Endothelial cell of umbilical vein (primary cell): ENCODE measurements around the gene MTPN. TPM values are rescaled to one million over a fixed set of nuclear protein-coding genes. Genes with fewer than 3 reads are reported as not detected.
A peak's percentile ranks its signal among the peaks of the same experiment; 100 is the strongest.

Experiments used
- BruUV-seq: library from RNA; stranded (reverse); fragments of 400-500 nt; replicated peaks from 2 replicates; lab custom pipeline; 2021; lab: Mats Ljungman, UMichigan
- CTCF ChIA-PET: fragments of 300-600, 350-600 bp; sonication (Branson Sonifier 250); formaldehyde crosslinking; loops from one replicate; lab custom pipeline; 2021; ENCODE audit warnings: antibody characterized with exemption, inconsistent platforms; lab: Charles Lee
- POLR2A ChIA-PET: fragments of 300-600, 350-600 bp; sonication (Branson Sonifier 250); formaldehyde crosslinking; loops from one replicate; lab custom pipeline; 2021; ENCODE audit warnings: antibody characterized with exemption, inconsistent platforms; lab: Charles Lee
- DNase-seq: peaks from one replicate; pipeline ENCODE4 v3.0.0-alpha.2; 2011; ENCODE audit warnings: low read depth, low spot score
- FAIRE-seq: peaks from 2 replicates; lab custom pipeline; 2011; peaks lifted over from hg19 to GRCh38; lab: Jason Lieb, UNC
- H2AFZ ChIP-seq: 2 replicates; pipeline ENCODE4 v1.6.0; 2012; ENCODE audit warnings: low read depth, low read length, control low read depth, inconsistent platforms
- H3K27ac ChIP-seq: 2 replicates; pipeline ENCODE4 v1.5.1; 2011; ENCODE audit warnings: low read depth, mild to moderate bottlenecking, control low read depth, low read length, moderate library complexity; ENCODE audit not compliant: insufficient read depth
- H3K27me3 ChIP-seq, 2 experiments: 2 replicates each; pipeline versions ENCODE4 v1.6.0 to v1.6.1; 2011; ENCODE audit warnings: low read length in 2 of 2, mixed read lengths in 1 of 2; ENCODE audit not compliant: control insufficient read depth in 2 of 2, insufficient read depth in 2 of 2
- H3K36me3 ChIP-seq, 2 experiments: 2 replicates in 1 of 2; 3 replicates in 1 of 2; pipeline ENCODE4 v1.5.1; 2011; ENCODE audit warnings: low read length in 2 of 2, mild to moderate bottlenecking in 1 of 2, moderate library complexity in 1 of 2; ENCODE audit not compliant: control insufficient read depth in 2 of 2, insufficient read depth in 2 of 2; ENCODE audit errors: extremely low read depth in 1 of 2
- H3K4me1 ChIP-seq: 3 replicates; pipeline ENCODE4 v1.5.1; 2011; ENCODE audit warnings: mild to moderate bottlenecking, low read length; ENCODE audit not compliant: control insufficient read depth, insufficient read depth; ENCODE audit errors: extremely low read depth
- H3K4me2 ChIP-seq: 2 replicates; pipeline ENCODE4 v1.6.1; 2011; ENCODE audit warnings: low read length, control low read depth, mixed read lengths; ENCODE audit not compliant: insufficient read depth
- H3K4me3 ChIP-seq, 3 experiments: fragments of 200-600 bp in 1 of 3; sonication (generic), shearing (Covaris generic) in 1 of 3; replicated peaks in 1 of 3; 2 replicates each; pipeline ENCODE4 v1.5.1; 2011 to 2016; ENCODE audit warnings: control low read depth in 3 of 3, low read length in 3 of 3, mild to moderate bottlenecking in 2 of 3, inconsistent platforms in 1 of 3, low read depth in 1 of 3, moderate library complexity in 1 of 3; ENCODE audit not compliant: insufficient read depth in 1 of 3
- H3K79me2 ChIP-seq: 2 replicates; pipeline ENCODE4 v1.6.0; 2012; ENCODE audit warnings: low read length, inconsistent platforms; ENCODE audit not compliant: control insufficient read depth, insufficient read depth
- H3K9ac ChIP-seq: replicated peaks from 2 replicates; pipeline ENCODE3; 2011; ENCODE audit warnings: low read length, control low read depth; ENCODE audit not compliant: insufficient read depth; ENCODE audit errors: extremely low read depth
- H3K9me1 ChIP-seq: replicated peaks from 3 replicates; pipeline ENCODE4 v1.6.0; 2011; ENCODE audit warnings: mild to moderate bottlenecking, low read length; ENCODE audit not compliant: control insufficient read depth, insufficient read depth; ENCODE audit errors: extremely low read depth
- H3K9me3 ChIP-seq: replicated peaks from 2 replicates; pipeline ENCODE4 v1.5.1; 2012; ENCODE audit warnings: low read length, inconsistent platforms; ENCODE audit not compliant: control insufficient read depth, insufficient read depth
- H4K20me1 ChIP-seq: replicated peaks from 2 replicates; pipeline ENCODE3; 2011; ENCODE audit warnings: mild to moderate bottlenecking, low read length; ENCODE audit not compliant: control insufficient read depth, insufficient read depth; ENCODE audit errors: extremely low read depth
- CTCF ChIP-seq, 2 donors: IDR thresholded peaks; 1 replicate in 1 of 2; 2 replicates in 1 of 2; pipeline ENCODE4 v1.5.1; 2011; ENCODE audit warnings: low read length in 2 of 2, mild to moderate bottlenecking in 2 of 2, moderate library complexity in 2 of 2, control low read depth in 1 of 2, inconsistent platforms in 1 of 2, low read depth in 1 of 2; ENCODE audit not compliant: insufficient read depth in 1 of 2; ENCODE audit errors: extremely low read depth in 1 of 2
- EZH2 ChIP-seq: IDR thresholded peaks from 2 replicates; pipeline ENCODE4 v1.6.1; 2012; ENCODE audit warnings: borderline replicate concordance, low read depth, mild to moderate bottlenecking, moderate library complexity, low read length, inconsistent platforms; ENCODE audit not compliant: severe bottlenecking
- FOS ChIP-seq: IDR thresholded peaks from 2 replicates; pipeline ENCODE4 v1.6.1; 2011; ENCODE audit warnings: mild to moderate bottlenecking, low read length, moderate library complexity, borderline replicate concordance; ENCODE audit not compliant: insufficient read depth
- GATA2 ChIP-seq: IDR thresholded peaks from 2 replicates; pipeline ENCODE4 v1.7.0; 2011; ENCODE audit warnings: low read depth, mild to moderate bottlenecking, moderate library complexity, mixed read lengths, low read length; ENCODE audit not compliant: insufficient read length, insufficient read depth
- JUN ChIP-seq: IDR thresholded peaks from 2 replicates; pipeline ENCODE4 v1.6.1; 2011; ENCODE audit warnings: borderline replicate concordance, low read depth; ENCODE audit not compliant: insufficient read length, insufficient read depth
- MAX ChIP-seq: IDR thresholded peaks from 2 replicates; pipeline ENCODE4 v1.6.1; 2011; ENCODE audit not compliant: insufficient read depth, insufficient read length
- MYC ChIP-seq: IDR thresholded peaks from one replicate; pipeline ENCODE4 v1.6.1; 2011; ENCODE audit warnings: mild to moderate bottlenecking, low read depth, low read length
- POLR2A ChIP-seq: IDR thresholded peaks from 2 replicates; pipeline ENCODE4 v1.6.1; 2012; ENCODE audit warnings: low read depth, mild to moderate bottlenecking, control low read depth, low read length
- POLR2AphosphoS5 ChIP-seq: IDR thresholded peaks from 2 replicates; pipeline ENCODE4 v1.6.1; 2012; ENCODE audit warnings: low read depth, mild to moderate bottlenecking, control low read depth, low read length, moderate library complexity; ENCODE audit not compliant: insufficient read depth
- dilution Hi-C: fragments of 300-500 bp; cut with MboI; formaldehyde crosslinking; loops from one replicate; pipeline ENCODE4 v1.15.0; 2019; ENCODE audit warnings: low sequenced_read_pairs; ENCODE audit not compliant: extremely low pct_ligation_motif_present
- intact Hi-C: fragments of 100-400 bp; cut with micrococcal nuclease; formaldehyde crosslinking; loops from one replicate; pipeline ENCODE4 v1.10.0; 2022
- polyA plus RNA-seq, 4 experiments: library from polyadenylated mRNA; depleted of rRNA in 3 of 4; stranded (reverse) in 3 of 4; unstranded in 1 of 4; fragments of >200 nt; gene quantifications; 2 replicates each; pipeline versions ENCODE4 v1.2.1 to v1.2.3, GENCODE V29; 2011 to 2012; ENCODE audit warnings: missing spikeins in 1 of 4
- total RNA-seq: library from RNA; stranded (reverse); gene quantifications from 2 replicates; pipeline ENCODE4 v1.2.3, GENCODE V29; 2021

Gene MTPN
- total and polyA plus RNA-seq, 2 donors (not counting 3 experiments of a cell fraction or from before 2014, with no cell fraction given) = 58.1 to 174 TPM

GRCh38 chr7:135925210-135925609, 51.9 kb downstream of the MTPN start:
- CTCF ChIA-PET = interaction anchor here (1.3 kb wide), 1 partner anchor 22 kb away, joined by 3 read pairs; no protein-coding TSS in a partner anchor
- Histone ChIP-seq H3K36me3 (peaks cover 2% of the 10 kb centered on the region in 2 experiments), H3K27ac (peak overlapping the region; percentile 79), H3K27me3 (no peaks in the 10 kb centered on the region), H3K79me2 (peaks cover 15% of the 10 kb centered on the region), H3K9me1 (no peaks in the 10 kb centered on the region), H3K4me3 (no peak overlapping the region), H2AFZ (no peak overlapping the region), H3K4me2 (no peak overlapping the region), H3K9me3 (no peaks in the 10 kb centered on the region), H3K4me1 (peaks cover 14% of the 10 kb centered on the region), H3K9ac (no peak overlapping the region), H4K20me1 (no peaks in the 10 kb centered on the region)
- TF ChIP-seq EZH2 (no peak), CTCF (IDR thresholded peaks at IDR 0.05; ENCODE audit: extremely low read depth in 1 of 2, insufficient read depth in 1 of 2, low read depth in 1 of 2, low read length in 2 of 2) (no peak), JUN (no peak), MYC (no peak), POLR2A (no peak), GATA2 (no peak), MAX (no peak), POLR2AphosphoS5 (no peak), FOS (no peak)
- BruUV-seq = no TSS peak
- intact Hi-C loops = no loop called here
- FAIRE-seq = no peak
- dilution Hi-C loops = no loop called here
- POLR2A ChIA-PET = no interaction called here
- no peak for DNase-seq
